Naive thymus-derived CD4-positive, alpha-beta T cell (primary cell): ENCODE data around the gene HPX. TPM values are rescaled to one million over a fixed set of nuclear protein-coding genes. Genes with fewer than 3 reads are reported as not detected.
A peak's percentile ranks its signal among the peaks of the same experiment; 100 is the strongest.

Experiments used
- ATAC-seq: fragments of 150-1000 bp; cut with Tn5 transposase; 2 replicates; pipeline ENCODE4 v1.10.0; 2021; ENCODE audit warnings: mild to moderate bottlenecking, moderate library complexity
- CTCF ChIA-PET: fragments of 350-600 bp; sonication (Branson Sonifier 250); formaldehyde crosslinking; loops from one replicate; lab custom pipeline; 2021; ENCODE audit warnings: antibody characterized with exemption; lab: Charles Lee
- POLR2A ChIA-PET: fragments of 350-600 bp; sonication (Branson Sonifier 250); formaldehyde crosslinking; loops from one replicate; lab custom pipeline; 2021; ENCODE audit warnings: antibody characterized with exemption, inconsistent platforms; lab: Charles Lee
- DNase-seq, 9 donors: peaks; one replicate each; pipeline versions ENCODE4 v3.0.0 to v3.0.0-alpha.2; 2020 to 2022; ENCODE audit warnings: mixed read lengths in 1 of 9
- H3K27ac ChIP-seq: one replicate; pipeline ENCODE4 v1.7.0; 2013; ENCODE audit warnings: mild to moderate bottlenecking, low read depth, low read length, moderate library complexity
- H3K27me3 ChIP-seq, 2 donors: one replicate each; pipeline ENCODE4 v1.7.0; 2013; ENCODE audit warnings: low read length in 2 of 2, mild to moderate bottlenecking in 2 of 2, moderate library complexity in 2 of 2; ENCODE audit not compliant: control insufficient read depth in 2 of 2, insufficient read depth in 2 of 2
- H3K36me3 ChIP-seq, 3 experiments: 1 replicate in 2 of 3; 2 replicates in 1 of 3; pipeline ENCODE4 v1.7.0; 2013; ENCODE audit warnings: low read length in 3 of 3, mild to moderate bottlenecking in 3 of 3, moderate library complexity in 1 of 3; ENCODE audit not compliant: insufficient read depth in 3 of 3, control insufficient read depth in 2 of 3
- H3K4me1 ChIP-seq, 2 donors: one replicate each; pipeline ENCODE4 v1.7.0; 2013; ENCODE audit warnings: low read length in 2 of 2, mild to moderate bottlenecking in 2 of 2, moderate library complexity in 1 of 2; ENCODE audit not compliant: control insufficient read depth in 2 of 2, insufficient read depth in 2 of 2
- H3K4me3 ChIP-seq: 2 replicates; pipeline ENCODE4 v1.7.0; 2013; ENCODE audit warnings: mild to moderate bottlenecking, low read length
- H3K9me3 ChIP-seq, 3 experiments: 1 replicate in 2 of 3; 2 replicates in 1 of 3; pipeline ENCODE4 v1.7.0; 2013; ENCODE audit warnings: low read length in 3 of 3; ENCODE audit not compliant: control insufficient read depth in 2 of 3
- H3K27ac Mint-ChIP-seq, 9 donors: one replicate each; pipeline ENCODE4 v1.8.0; 2020 to 2022; ENCODE audit warnings: mixed read lengths in 9 of 9, mild to moderate bottlenecking in 8 of 9, moderate library complexity in 5 of 9, inconsistent platforms in 2 of 9
- H3K27me3 Mint-ChIP-seq, 5 donors: one replicate each; pipeline ENCODE4 v1.8.0; 2021 to 2022; ENCODE audit warnings: mixed read lengths in 5 of 5, mild to moderate bottlenecking in 1 of 5
- H3K36me3 Mint-ChIP-seq, 5 donors: one replicate each; pipeline ENCODE4 v1.8.0; 2020 to 2022; ENCODE audit warnings: mixed read lengths in 5 of 5, mild to moderate bottlenecking in 3 of 5, inconsistent platforms in 1 of 5
- H3K4me1 Mint-ChIP-seq, 7 donors: one replicate each; pipeline ENCODE4 v1.8.0; 2020 to 2022; ENCODE audit warnings: mixed read lengths in 7 of 7, mild to moderate bottlenecking in 3 of 7, inconsistent platforms in 1 of 7
- H3K4me3 Mint-ChIP-seq, 10 donors: one replicate each; pipeline ENCODE4 v1.8.0; 2020 to 2022; ENCODE audit warnings: mild to moderate bottlenecking in 10 of 10, mixed read lengths in 10 of 10, moderate library complexity in 6 of 10, inconsistent platforms in 2 of 10
- H3K9me3 Mint-ChIP-seq, 11 donors: one replicate each; pipeline ENCODE4 v1.8.0; 2020 to 2022; ENCODE audit warnings: mixed read lengths in 11 of 11, mild to moderate bottlenecking in 4 of 11, inconsistent platforms in 1 of 11, moderate library complexity in 1 of 11
- intact Hi-C, 2 donors: fragments of 100-400 bp; cut with micrococcal nuclease; formaldehyde crosslinking; loops; one replicate each; pipeline ENCODE4 v1.15.1; 2023
- polyA plus RNA-seq, 2 donors: library from polyadenylated mRNA; unstranded; fragments of 300-500 nt; fragmentation: Illumina TruSeq; gene quantifications; one replicate each; pipeline ENCODE4 v1.2.3, GENCODE V29; 2021
- total RNA-seq, 6 experiments: library from RNA in 5 of 6; stranded (reverse) in 5 of 6; gene quantifications; 1 replicate in 5 of 6; 2 replicates in 1 of 6; pipeline ENCODE4 v1.2.3 and lab custom pipeline; 2021 to 2026

HPX gene
- total and polyA plus RNA-seq, 7 experiments from 2014 or later = 0.56 to 7.0 (median 1.7) TPM; not detected in 2

- intact Hi-C loops = no loop called here
- Mint-ChIP-seq H3K4me1 (peaks cover 0 to 2% (median 0%) of the 10 kb centered on the region in 7 donors), H3K27me3 (no peaks in the 10 kb centered on the region), H3K4me3 (no peak overlapping the region), H3K36me3 (peaks cover 0 to 39% (median 23%) of the 10 kb centered on the region in 5 donors), H3K9me3 (no peaks in the 10 kb centered on the region), H3K27ac (no peak overlapping the region)
- H3K4me1 ChIP-seq = no peaks in the 10 kb centered on the region
- H3K9me3 ChIP-seq = no peaks in the 10 kb centered on the region
- no peaks in the 10 kb centered on the region for H3K27me3 ChIP-seq
- peaks cover 0 to 46% (median 0%) of the 10 kb centered on the region in 3 experiments for H3K36me3 ChIP-seq
- ChIA-PET CTCF (interaction anchor here (1.1 kb wide), 1 partner anchor 15 kb away, joined by 3 read pairs; no protein-coding TSS in a partner anchor), POLR2A (no interaction called here)
- DNase-seq = no peak
- no peak for ATAC-seq
- no peak overlapping the region for H3K27ac ChIP-seq
- no peak overlapping the region for H3K4me3 ChIP-seq
Measured at GRCh38 chr11:6459099-6459450, 18.3 kb upstream of the HPX start.

- POLR2A ChIA-PET = no interaction called here
- no peak overlapping the region for H3K4me3 Mint-ChIP-seq
- no peak overlapping the region for H3K27ac Mint-ChIP-seq
Measured at GRCh38 chr11:6458352-6459098, 17.7 kb upstream of the HPX start.

GRCh38 chr11:6457581-6458320 lies 17.0 kb upstream of the HPX start:
- Mint-ChIP-seq H3K9me3 (no peaks in the 10 kb centered on the region), H3K4me3 (no peak overlapping the region), H3K36me3 (peaks cover 0 to 37% (median 14%) of the 10 kb centered on the region in 5 donors), H3K4me1 (no peaks in the 10 kb centered on the region), H3K27me3 (no peaks in the 10 kb centered on the region), H3K27ac (no peak overlapping the region)
- DNase-seq (no peak), ATAC-seq (no peak)
- Histone ChIP-seq H3K4me3 (no peak overlapping the region), H3K9me3 (no peaks in the 10 kb centered on the region), H3K4me1 (no peaks in the 10 kb centered on the region), H3K27me3 (no peaks in the 10 kb centered on the region), H3K36me3 (peaks cover 0 to 42% (median 0%) of the 10 kb centered on the region in 3 experiments), H3K27ac (no peak overlapping the region)
- ChIA-PET POLR2A (no interaction called here), CTCF (no interaction called here)
- intact Hi-C loops = no loop called here

More at GRCh38 chr11:6458352-6459098, 17.7 kb upstream of the HPX start:
- ATAC-seq (no peak), DNase-seq (no peak)
- peaks cover 0 to 2% (median 0%) of the 10 kb centered on the region in 7 donors for H3K4me1 Mint-ChIP-seq
- Histone ChIP-seq H3K4me3 (no peak overlapping the region), H3K27me3 (no peaks in the 10 kb centered on the region), H3K27ac (no peak overlapping the region), H3K36me3 (peaks cover 0 to 41% (median 0%) of the 10 kb centered on the region in 3 experiments), H3K9me3 (no peaks in the 10 kb centered on the region), H3K4me1 (no peaks in the 10 kb centered on the region)
- no peaks in the 10 kb centered on the region for H3K9me3 Mint-ChIP-seq
- intact Hi-C loops = no loop called here
- peaks cover 0 to 34% (median 18%) of the 10 kb centered on the region in 5 donors for H3K36me3 Mint-ChIP-seq
- CTCF ChIA-PET = interaction anchor here (1.1 kb wide), 1 partner anchor 15 kb away, joined by 3 read pairs; no protein-coding TSS in a partner anchor
- no peaks in the 10 kb centered on the region for H3K27me3 Mint-ChIP-seq

- H3K9me3 ChIP-seq = no peaks in the 10 kb centered on the region
- no peaks in the 10 kb centered on the region for H3K27me3 ChIP-seq
- no peak overlapping the region for H3K27ac Mint-ChIP-seq
- no peak overlapping the region for H3K27ac ChIP-seq
- H3K4me1 ChIP-seq = no peaks in the 10 kb centered on the region
- no peak overlapping the region for H3K4me3 Mint-ChIP-seq
- H3K36me3 Mint-ChIP-seq = peaks cover 0 to 36% (median 17%) of the 10 kb centered on the region in 5 donors
- H3K4me1 Mint-ChIP-seq = no peaks in the 10 kb centered on the region
- DNase-seq (no peak), ATAC-seq (peak; percentile 22)
- no peak overlapping the region for H3K4me3 ChIP-seq
- no peaks in the 10 kb centered on the region for H3K27me3 Mint-ChIP-seq
- H3K9me3 Mint-ChIP-seq = no peaks in the 10 kb centered on the region
- POLR2A ChIA-PET = no interaction called here
- peaks cover 0 to 44% (median 0%) of the 10 kb centered on the region in 3 experiments for H3K36me3 ChIP-seq
- CTCF ChIA-PET = interaction anchor here (2.3 kb wide), 1 partner anchor 78 kb away, joined by 11 read pairs; no protein-coding TSS in a partner anchor
- intact Hi-C loops = no loop called here
Measured at GRCh38 chr11:6456361-6457073, 15.7 kb upstream of the HPX start.

- Mint-ChIP-seq H3K27ac (no peak overlapping the region), H3K9me3 (no peaks in the 10 kb centered on the region), H3K4me3 (no peak overlapping the region), H3K4me1 (no peaks in the 10 kb centered on the region), H3K36me3 (peaks cover 0 to 31% (median 12%) of the 10 kb centered on the region in 5 donors), H3K27me3 (no peaks in the 10 kb centered on the region)
- ChIA-PET CTCF (interaction anchor here (0.8 to 2.3 kb wide), 3 partner anchors 11 to 77 kb away, joined by 3 to 11 read pairs (median 7); no protein-coding TSS in a partner anchor), POLR2A (interaction anchor here (0.6 to 1.2 kb wide), 2 partner anchors 10 to 724 kb away, joined by 3 to 4 read pairs; no protein-coding TSS in a partner anchor)
- no peak overlapping the region for H3K27ac ChIP-seq
- intact Hi-C loops = no loop called here
- H3K9me3 ChIP-seq = no peaks in the 10 kb centered on the region
- H3K36me3 ChIP-seq = peaks cover 0 to 53% (median 0%) of the 10 kb centered on the region in 3 experiments
- ATAC-seq (no peak), DNase-seq (no peak)
- H3K27me3 ChIP-seq = no peaks in the 10 kb centered on the region
- H3K4me3 ChIP-seq = no peak overlapping the region
- no peaks in the 10 kb centered on the region for H3K4me1 ChIP-seq
Measured at GRCh38 chr11:6455070-6455469, 14.3 kb upstream of the HPX start.

GRCh38 chr11:6453152-6453551 lies 12.4 kb upstream of the HPX start:
- H3K4me3 Mint-ChIP-seq = no peak overlapping the region
- DNase-seq (no peak), ATAC-seq (no peak)
- no peaks in the 10 kb centered on the region for H3K9me3 Mint-ChIP-seq
- H3K4me1 Mint-ChIP-seq = no peaks in the 10 kb centered on the region
- H3K27ac ChIP-seq = no peak overlapping the region
- H3K36me3 ChIP-seq = peaks cover 0 to 56% (median 0%) of the 10 kb centered on the region in 3 experiments
- no peaks in the 10 kb centered on the region for H3K27me3 ChIP-seq
- ChIA-PET CTCF (interaction anchor here (1.0 to 1.2 kb wide), 4 partner anchors 9 to 90 kb away, joined by 3 to 7 read pairs (median 4); no protein-coding TSS in a partner anchor), POLR2A (no interaction called here)
- no peaks in the 10 kb centered on the region for H3K4me1 ChIP-seq
- no peak overlapping the region for H3K27ac Mint-ChIP-seq
- no peaks in the 10 kb centered on the region for H3K27me3 Mint-ChIP-seq
- no peak overlapping the region for H3K4me3 ChIP-seq
- intact Hi-C loops = no loop called here
- no peaks in the 10 kb centered on the region for H3K9me3 ChIP-seq
- H3K36me3 Mint-ChIP-seq = peaks cover 0 to 28% (median 12%) of the 10 kb centered on the region in 5 donors
